ENCODE measurements around the gene CKLF.
"Not testable (repeated sequence)": the region's sequence is repeated elsewhere in the genome, so short reads cannot be mapped to it uniquely, and the experiment has no call there.

The CKLF gene

DNA sequence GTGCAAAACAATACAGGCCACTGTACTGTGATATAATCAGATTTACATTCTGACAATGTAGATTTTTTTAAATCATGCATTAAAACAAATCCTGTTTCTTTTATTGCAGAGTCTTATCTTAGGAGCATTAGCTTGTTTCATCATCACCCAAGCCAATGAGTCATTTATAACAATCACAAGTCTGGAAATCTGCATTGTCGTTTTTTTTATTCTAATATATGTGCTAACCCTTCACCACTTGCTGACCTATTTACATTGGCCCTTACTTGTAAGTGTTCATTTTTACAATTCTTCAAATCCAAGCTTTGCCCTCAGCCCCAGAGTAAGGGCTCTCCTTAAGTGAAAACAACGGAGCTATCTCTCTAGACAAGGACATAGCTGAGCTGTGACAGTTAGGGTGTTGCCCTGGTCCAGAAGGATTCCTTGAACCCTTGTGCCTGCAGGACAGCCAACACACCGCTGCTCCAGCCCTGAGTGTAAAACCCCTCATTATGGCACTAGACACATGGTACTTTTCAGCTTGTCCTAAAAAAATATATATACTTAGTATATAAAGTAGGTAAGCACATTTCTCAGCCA lies 17.5 kb downstream of the CKLF start:
- DNase-seq (ENCODE audit: low read depth), result no peak

DNA sequence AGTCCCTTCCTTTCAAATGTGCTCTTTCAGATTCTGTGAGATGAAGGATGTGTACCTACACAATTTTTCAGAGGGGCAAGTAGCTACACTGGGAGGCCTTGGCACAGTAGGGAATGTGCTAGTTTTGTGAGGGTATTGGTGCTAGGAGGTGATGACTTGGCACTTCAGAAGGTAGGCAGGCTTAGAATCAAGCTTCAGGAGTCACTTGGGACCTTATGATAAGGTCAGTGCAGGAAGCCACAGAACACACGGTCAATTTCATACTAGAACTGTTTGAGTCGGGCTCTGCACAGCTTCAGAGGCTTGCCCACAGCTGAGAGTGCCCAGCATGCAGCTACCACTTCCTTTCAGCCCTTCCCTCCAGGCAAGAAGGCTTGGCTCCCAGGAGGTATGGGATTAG lies 20.0 kb downstream of the CKLF start:
- no peak for DNase-seq (ENCODE audit: low read depth)

DNA sequence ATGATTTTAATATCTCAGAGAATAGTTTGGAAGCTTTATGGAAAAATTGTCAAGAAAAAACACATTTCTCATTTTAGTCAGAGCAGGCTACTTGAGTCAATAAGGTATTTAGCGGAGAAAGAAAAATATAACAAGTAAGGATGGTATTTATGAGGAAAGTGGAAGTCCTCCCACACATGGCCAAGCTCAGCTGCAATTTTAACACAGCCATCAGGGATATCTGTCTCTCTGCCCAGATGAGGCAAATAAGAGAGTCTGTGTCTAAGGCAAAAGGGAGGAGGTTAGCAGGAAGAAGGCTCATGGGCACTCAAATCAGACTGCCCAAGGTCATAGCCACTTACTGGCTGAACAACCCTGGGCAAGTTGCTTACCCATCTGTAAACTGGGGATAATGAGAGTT lies 21.7 kb downstream of the CKLF start:
- DNase-seq (ENCODE audit: low read depth), result no peak

DNA sequence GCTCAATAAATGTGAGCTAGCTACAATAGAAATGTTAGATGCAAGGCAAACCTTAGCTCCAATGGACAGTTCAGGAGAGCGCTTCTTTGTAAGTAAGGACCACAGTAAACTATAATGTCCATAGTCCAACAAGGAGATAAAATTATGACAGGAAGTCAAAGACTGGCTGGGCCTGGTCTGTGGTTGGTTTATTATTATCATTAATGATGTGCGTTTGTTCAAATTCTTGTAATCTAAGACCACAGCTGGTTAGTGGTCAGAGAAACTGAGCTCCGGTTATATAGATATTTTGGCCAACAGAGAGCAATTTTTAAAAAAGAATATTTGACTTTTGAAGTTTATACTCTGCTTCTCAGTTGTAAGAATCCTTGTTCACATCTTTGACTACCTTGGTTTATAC lies 22.2 kb downstream of the CKLF start:
- DNase-seq (ENCODE audit: low read depth), result no peak

DNA sequence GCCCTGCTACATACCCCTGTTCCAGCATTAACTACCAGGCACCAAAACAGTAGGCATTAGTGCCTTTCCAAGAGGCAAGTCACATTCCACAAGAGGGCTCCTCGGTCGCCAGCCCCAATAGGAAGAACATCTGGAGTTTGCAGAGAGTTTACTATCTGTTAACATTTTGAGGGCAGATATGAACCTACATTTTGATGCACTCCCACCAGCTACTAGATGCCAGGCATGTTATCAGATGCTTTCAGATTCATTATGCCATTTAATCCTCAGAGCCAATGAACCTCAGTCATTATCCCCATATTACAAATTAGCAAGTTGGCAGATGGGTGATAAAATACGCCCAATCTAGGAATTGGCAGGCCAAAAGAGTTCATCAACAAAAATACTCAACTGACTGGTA lies 22.7 kb downstream of the CKLF start:
- DNase-seq (ENCODE audit: low read depth), result no peak

DNA sequence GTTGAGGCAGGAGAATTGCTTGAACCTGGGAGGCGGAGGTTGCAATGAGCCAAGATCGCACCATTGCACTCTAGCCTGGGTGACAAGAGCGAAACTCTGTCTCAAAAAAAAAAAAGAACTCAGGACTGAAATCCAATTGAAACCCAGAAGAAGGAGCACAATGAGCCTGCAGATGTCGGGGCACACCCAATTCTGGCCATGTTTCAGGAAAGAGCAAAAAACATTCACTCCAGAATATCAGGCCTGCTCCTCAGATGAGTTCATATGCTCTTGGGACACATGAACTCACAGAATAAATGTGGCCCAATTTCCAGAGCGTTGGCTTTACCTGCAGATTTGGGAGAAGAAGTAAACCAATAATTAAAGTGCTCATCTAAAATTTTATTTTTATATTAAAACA lies 23.9 kb downstream of the CKLF start:
- DNase-seq (ENCODE audit: low read depth), result no peak

DNA sequence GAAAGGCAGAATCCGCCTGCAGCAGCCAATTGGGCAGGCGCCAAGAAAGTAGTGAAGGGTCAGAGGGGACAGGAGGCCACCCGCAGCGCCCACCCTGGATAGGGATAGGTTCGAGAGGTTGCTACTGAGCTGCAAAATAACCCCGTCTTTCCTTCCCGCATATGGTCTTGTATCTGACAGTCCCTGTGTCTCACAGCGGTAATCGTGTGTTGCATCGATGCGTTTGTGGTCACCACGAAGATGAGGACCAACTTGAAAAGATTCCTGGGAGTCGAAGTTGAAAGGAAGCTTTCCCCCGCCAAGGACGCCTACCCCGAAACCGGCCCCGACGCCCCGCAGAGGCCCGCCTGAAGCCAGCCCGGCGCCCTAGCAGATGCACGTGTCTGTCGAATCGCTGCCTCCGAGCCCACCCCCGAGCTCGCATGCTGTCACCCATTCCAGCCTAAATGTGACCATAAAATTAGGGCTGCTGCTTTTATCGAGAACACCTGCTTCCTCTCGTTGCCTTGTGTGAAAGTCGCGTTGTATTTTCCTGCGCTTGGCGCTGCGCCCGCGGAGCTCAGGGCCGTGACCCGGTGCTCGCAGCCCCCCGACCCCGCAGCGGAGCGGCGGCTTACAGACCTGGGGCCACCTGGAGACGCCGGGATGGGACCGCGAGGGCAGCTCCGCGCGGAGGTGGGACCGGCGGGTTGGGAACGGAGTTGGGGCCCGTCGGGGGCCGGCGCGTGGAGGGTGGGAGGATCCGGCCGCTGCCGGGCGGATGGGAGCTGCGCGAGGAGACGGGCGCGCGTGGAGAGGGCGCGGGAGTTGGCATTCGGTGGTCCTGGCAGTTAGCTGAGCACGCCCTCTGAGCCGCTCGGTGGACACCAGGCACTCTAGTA lies 26.5 kb downstream of the CKLF start, which contains the start of gene CMTM2:
Gene CMTM2, plus strand, starts transcription at position 813 of the 881 bp plus-strand sequence. CDS start 145 bp downstream, outside the sequence.
- no peak for DNase-seq (ENCODE audit: low read depth)

DNA sequence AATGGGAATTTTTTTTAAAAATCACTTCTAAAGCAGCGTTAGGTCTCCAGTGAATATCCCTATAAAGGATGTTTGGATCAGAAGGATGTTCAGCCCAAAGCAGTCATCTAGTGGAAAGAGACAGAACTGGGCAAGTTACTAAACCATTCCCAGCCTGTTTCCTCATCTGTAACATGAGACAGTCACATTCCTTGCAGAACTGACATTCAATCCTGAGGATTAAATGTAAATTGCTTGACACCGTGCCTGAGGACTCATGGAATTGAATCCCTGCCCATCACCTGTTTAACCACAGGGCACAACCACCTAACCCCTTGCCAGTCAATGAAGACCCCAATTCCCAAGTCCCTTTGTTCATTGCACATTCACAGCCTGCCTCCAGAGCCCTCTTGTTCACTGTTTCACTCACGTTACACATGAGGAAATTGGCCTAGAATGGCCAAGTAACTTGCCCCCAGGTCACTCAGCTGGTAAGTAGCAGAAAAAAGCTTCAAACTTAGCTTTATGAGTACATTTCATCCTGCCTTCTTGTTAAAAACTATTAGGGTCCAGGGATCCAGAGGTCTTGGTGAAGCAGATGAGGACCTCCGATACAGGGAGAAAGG lies 28.3 kb downstream of the CKLF start:
- no peak for DNase-seq (ENCODE audit: low read depth)

DNA sequence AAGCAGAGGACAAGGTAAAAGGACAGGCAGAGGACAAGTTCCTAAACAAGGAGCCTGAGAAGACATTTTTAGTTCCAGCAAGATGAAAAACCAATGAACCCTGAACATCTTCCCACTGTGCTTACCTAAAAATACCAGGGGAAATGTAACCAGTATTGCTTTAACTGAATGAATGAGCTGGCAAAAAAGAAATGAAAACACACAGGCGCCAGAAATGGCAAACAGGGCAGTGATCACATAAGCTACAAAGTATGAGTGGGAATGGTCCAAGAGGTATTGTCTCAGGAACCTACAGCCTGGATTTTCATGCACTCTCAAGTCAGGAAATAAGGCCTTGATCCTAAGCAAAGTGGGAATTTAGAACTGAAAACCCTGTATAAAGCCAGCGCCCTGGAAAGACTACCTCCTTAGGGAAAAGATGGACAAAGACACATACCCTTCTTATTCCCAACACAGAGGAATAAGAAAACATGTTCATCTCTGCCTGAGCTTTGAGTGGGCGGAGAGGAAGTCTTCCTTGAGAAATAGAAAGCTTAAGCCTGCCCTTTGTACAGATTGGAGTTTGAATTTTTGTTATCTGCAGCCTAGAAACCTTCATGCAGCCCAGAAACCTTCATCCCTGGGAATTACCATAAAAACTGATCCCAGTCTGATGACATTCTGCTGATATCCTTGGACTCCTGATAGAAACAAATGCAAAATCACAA lies 29.0 kb downstream of the CKLF start:
- DNase-seq (ENCODE audit: low read depth), result no peak

DNA sequence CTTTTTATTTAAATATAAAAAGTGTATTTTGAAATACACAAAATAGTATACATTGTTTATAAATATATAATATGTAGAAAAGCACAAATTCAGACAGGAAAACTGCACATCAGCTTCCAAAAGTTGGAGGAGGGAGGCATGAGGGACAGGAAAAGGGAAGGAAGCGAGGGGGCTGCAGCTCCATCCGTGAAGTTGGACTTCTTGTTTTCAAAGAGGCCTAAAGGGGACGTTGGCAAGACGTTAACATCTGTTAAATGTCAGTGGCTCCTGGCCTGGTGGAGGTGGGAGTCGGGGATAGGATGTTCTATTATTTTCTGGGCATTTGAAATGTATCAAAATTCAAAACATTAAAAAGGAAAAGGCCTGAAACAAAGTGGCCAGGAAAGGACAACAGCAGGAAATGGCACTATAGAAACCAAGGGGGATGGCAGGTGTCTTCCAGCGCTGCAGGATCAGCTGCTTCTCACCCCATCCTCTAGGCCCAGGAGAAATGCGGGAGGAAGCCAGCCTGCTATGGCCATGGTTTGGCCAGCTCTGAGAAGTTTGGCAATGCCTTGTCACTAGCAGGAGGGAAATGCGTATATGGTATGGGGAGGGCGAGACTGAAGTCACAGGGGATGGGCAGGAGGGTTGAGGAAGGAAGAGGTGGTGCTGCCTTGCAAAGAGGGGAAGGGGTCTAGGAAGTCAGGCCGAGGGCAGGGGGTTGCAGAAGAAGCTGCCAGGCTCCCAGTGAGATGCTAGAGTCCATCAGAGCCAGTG lies 33.3 kb downstream of the CKLF start:
- DNase-seq (ENCODE audit: low read depth), result no peak

DNA sequence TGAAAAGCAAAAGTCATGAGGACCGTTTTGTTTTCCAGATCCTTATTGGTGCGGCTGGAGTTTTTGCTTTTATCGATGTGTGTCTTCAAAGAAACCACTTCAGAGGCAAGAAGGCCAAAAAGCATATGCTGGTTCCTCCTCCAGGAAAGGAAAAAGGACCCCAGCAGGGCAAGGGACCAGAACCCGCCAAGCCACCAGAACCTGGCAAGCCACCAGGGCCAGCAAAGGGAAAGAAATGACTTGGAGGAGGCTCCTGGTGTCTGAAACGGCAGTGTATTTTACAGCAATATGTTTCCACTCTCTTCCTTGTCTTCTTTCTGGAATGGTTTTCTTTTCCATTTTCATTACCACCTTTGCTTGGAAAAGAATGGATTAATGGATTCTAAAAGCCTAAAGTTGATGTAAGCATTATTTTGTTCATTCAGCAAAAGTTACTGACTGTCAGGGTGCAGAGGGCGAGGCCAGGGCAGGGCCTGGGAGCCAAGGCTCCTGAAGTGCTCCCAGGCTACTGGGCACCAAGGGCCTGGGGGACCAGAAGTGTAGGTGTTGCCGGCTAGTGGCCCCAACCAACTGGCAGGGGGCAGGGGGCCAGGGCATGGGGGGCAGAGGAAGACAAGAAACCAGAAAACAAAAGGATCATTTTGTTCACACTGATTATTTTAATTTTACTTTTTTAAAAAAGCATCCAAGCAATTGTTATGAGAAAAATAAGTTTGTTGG lies 35.7 kb downstream of the CKLF start:
- no peak for DNase-seq (ENCODE audit: low read depth)

DNA sequence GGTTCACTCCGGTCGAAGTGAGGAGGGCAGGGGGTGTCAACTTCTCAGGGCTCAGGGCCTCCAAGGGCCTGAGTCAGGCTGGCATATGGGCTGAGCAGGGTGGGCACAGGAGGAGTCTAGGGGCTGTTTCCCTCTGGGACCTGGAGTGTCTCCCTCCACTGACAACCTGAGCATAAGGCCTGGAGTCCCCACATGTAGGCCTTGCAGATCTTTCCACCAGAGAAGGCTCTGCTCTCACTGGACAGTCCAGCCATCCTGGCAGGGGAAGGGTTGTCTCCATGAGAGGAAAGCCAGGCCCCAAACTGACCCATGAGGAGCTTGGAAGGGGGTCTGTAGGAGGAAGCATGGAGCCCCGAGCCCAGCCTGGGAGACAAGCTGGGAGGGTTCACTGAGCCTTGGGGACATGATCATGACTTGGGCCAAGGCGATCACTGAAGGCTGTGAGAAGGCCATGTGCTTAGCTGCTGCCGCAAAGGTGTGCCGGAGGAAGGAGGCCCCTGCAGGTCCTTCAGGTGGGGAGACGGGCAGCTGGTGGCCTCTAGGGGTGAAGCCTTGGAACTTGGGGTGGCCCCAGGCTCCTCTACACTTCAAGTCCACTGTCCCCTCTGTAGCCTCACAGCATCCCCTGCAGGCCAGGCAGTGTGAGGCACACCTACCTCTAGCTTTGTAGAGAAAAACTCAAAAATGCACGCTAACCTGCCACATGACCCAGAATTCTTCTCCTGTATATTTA lies 36.8 kb downstream of the CKLF start:
- DNase-seq (ENCODE audit: low read depth), result no peak

DNA sequence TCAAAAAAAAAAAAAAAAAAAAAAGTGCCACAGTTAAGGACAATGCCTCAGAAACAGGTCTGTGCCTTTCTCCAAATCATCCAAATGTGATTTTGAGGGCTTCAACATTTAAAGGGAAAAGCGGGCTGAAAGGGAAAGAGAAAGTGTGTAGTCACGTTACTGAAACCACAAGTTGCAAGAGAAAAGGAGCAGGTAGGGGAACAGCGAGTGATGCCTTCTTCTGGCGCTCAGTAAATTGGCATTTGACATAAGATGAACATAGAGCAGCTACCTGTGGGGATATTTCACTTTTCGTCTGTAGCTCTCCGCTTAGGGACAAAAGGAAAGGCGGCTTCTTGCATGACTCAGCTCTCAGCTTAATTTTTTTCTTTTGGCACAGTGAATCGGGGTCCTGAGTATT lies 37.9 kb downstream of the CKLF start:
- no peak for DNase-seq (ENCODE audit: low read depth)

DNA sequence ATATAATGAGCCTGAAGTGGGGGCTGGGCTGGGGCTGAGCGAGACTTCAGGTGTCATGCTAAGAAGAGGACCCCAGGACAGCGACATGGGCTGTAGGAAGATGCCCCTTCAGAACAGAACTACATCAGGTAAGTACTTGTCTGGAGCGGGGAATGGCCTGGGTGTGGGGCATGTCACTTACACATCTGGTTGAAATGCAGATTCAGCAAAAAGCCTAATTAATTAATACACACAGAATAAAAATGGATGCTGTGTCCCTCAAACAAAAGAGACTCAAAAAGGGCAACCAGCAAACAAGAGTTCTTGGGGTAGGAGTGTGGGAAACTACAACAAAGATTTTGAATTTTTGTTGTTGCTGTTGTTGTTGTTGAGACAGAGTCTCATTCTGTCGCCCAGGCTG lies 38.6 kb downstream of the CKLF start:
- DNase-seq (ENCODE audit: low read depth), result no peak

DNA sequence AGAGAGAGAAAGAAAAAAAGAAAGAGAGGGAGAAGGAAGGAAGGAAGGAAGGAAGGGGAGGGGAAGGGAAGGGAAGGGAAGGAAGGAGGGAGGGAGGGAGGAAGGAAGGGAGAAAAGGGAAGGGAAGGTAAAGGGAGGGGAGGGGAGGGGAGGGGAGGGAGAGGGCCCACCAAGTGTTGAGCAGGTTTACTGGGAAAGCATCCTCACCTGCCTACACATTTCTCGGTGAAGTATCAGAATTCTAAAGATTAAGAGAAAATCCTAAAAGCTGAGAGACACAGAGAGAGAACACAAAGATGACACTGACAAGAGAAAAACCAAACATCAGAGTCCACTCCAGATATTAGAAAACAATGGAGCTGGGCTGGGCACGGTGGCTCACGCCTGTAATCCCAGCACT lies 39.9 kb downstream of the CKLF start:
- no peak for DNase-seq (ENCODE audit: low read depth)

DNA sequence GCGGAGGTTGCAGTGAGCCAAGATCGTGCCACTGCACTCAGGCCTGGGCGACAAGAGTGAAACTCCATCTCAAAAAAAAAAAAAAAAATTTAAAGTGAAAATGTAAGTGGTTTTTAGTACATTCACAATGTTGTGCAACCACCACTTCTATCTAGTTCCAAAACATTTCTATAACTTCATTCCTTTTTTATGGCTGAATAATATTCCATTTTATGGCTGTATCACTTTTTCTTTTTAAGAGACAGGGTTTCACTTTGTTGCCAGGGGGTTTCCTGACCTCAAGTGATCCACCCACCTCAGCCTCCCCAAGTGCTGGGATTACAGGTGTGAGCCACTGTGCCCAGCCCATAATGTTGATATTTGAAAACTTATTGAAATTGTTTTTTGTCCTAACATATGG lies 40.4 kb downstream of the CKLF start:
- no peak for DNase-seq (ENCODE audit: low read depth)

DNA sequence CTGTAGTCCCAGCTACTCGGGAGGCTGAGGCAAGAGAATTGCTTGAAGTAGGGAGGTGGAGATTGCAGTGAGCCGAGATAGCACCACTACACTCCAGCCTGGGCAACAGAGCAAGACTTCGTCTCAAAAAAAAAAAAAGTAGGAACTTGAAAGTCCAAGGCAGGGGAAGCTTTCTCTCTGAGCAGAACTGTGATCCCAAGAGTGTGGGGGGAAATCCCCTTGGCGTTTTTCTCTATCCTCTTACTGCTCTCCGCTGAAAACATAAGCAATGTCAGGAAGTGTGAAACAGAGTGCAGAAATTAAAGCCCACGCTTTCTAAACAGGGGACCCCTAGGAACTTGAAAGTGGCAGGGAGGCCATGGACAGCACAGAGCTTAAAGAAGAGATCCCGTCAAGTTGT lies 42.4 kb downstream of the CKLF start:
- no peak for DNase-seq (ENCODE audit: low read depth)

DNA sequence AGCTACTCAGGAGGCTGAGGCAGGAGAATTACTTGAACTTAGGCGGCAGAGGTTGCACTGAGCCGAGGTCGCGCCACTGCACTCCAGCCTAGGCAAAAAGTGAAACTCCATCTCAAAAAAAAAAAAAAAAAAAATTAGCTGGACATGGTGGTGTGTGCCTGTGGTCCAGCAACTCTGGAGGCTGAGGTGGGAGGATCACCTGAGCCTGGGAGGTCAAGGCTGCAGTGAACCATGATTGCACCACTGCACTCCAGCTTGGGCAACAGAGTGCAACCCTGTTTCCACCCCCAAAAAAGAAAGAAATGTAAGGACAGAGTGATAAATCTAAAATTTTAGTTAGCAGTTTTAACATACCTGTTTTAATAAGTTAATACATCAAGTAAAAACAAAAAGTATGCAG lies 44.2 kb downstream of the CKLF start:
- DNase-seq (ENCODE audit: low read depth), result not testable (repeated sequence)

DNA sequence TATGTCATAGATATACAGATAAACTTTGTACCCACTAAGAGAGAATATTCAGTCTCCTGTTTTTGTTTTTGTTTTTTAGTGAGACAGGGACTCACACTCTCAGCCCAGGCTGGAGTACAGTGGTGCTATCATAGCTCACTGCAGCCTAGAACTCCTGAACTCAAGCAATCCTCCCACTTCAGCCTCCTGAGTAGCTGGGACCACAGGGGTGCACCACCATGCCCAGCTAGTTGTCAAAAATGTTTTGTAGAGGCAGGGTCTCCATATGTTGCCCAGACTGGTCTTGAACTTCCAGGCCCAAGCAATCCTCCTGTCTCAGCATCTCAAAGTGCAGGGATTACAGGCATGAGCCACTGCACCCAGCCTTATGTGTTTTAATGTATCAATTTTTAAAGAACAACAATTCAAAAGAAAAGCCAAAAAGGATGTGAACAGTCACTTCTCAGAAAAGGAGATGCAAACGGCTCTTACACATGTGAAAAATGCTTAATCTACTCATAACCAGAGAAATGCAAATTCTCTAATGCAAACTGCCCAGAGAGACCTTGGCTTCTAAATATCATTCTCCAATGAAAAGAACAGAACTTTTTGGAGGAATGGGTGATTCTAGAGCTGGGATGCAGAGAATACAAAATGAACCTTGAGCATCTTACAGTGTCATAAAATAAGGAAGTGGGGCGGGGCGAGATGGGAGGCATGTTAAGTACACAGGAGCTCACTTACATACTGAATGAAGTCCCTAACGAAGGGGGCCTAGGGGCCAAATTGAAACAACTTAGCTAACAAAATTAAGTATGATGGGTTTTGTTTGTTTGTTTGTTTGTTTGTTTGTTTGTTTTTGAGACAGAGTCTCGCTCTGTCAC lies 44.8 kb downstream of the CKLF start:
- no peak for DNase-seq (ENCODE audit: low read depth)

DNA sequence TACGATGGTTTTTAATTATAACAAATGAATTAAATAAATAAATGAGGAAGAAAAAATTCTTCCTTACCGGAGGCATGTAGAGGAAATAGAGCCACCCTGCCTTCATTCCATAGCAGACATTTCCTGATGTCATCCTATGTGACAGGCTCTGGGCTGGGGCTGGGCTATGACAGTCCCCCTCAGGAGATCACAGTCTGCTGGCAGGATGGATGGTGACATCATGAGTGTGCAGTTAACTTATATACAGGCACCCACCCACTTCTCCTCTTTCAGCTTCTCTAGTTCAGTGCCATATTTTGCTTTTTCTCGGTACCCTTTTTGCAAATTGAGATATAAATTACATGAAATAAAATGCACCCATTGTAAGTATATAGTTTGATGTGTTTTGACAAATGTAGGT lies 45.7 kb downstream of the CKLF start:
- DNase-seq (ENCODE audit: low read depth), result no peak
